Astrocyte of the cerebellum (primary cell): ENCODE measurements around the gene PEX12.

Source experiments
- DNase-seq: peaks from one replicate; pipeline ENCODE4 v3.0.0-alpha.2; 2011; ENCODE audit warnings: low read depth
- H3K4me3 ChIP-seq: 2 replicates; pipeline ENCODE4 v1.5.1; 2011; ENCODE audit warnings: mild to moderate bottlenecking, low read depth, low read length, moderate library complexity
- CTCF ChIP-seq: IDR thresholded peaks from 2 replicates; pipeline ENCODE4 v1.5.1; 2012; ENCODE audit warnings: low read length, low read depth, moderate library complexity, mild to moderate bottlenecking; ENCODE audit errors: missing control alignments
- in situ Hi-C: cut with HindIII; loops from 2 replicates; pipeline ENCODE4 v1.10.0; 2017; ENCODE audit warnings: low sequenced_read_pairs

Gene PEX12

GRCh38 chr17:35597604-35598003 lies 19.2 kb upstream of the PEX12 start:
- no peak for DNase-seq
- no peak overlapping the region for H3K4me3 ChIP-seq
- no peak for TF ChIP-seq CTCF
- in situ Hi-C loops: loop anchor here (25.0 kb wide), 1 partner anchor 610 kb away; the partner anchor contains the start of gene LIG3

GRCh38 chr17:35596530-35597233 lies 18.3 kb upstream of the PEX12 start:
- no peak for TF ChIP-seq CTCF
- in situ Hi-C loops: loop anchor here (25.0 kb wide), 1 partner anchor 609 kb away; the partner anchor contains the start of gene LIG3

DNA sequence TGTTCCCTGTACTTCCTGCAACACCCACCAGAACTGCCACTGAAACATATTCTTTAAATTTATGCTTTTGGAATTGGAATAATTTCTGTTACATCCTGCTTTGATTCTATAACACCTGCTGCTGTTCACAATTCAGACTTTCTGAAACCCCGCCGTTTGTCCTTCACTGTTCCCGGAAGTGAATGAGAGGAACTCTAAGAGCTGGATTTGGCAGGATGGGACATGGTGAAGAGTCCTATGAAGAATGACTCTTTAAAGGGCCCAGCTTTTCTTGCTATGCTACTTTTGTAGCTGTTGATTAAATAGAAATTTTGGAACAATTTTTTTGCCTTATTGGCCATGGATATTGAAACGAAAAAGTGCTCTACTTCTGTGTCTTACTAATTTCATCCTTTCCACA lies 17.7 kb upstream of the PEX12 start:
- no peak for DNase-seq
- no peak for TF ChIP-seq CTCF
- no peak overlapping the region for H3K4me3 ChIP-seq
- in situ Hi-C loops: loop anchor here (25.0 kb wide), 1 partner anchor 609 kb away; the partner anchor contains the start of gene LIG3

More at GRCh38 chr17:35596530-35597233, 18.3 kb upstream of the PEX12 start:
- H3K4me3 ChIP-seq: no peak overlapping the region
- no peak for DNase-seq

- no peak for TF ChIP-seq CTCF
- in situ Hi-C loops: loop anchor here (25.0 kb wide), 1 partner anchor 601 kb away; the partner anchor contains the start of gene LIG3
- peak; percentile 47 for DNase-seq
- peak overlapping the region; percentile 89 for H3K4me3 ChIP-seq
Observed at GRCh38 chr17:35588196-35588920, 10.0 kb upstream of the PEX12 start.

GRCh38 chr17:35587074-35587961 lies 8.9 kb upstream of the PEX12 start, which contains the start of gene AP2B1:
TSS of gene AP2B1 (plus strand) at chr17:35587322. CDS start at chr17:35594031, 6,709 bp downstream.
- DNase-seq: peak; percentile 93
- peak within 1 kb of the TSS; percentile 89 for H3K4me3 ChIP-seq
- no peak for TF ChIP-seq CTCF
- in situ Hi-C loops: loop anchor here (25.0 kb wide), 1 partner anchor 600 kb away; the partner anchor contains the start of gene LIG3

DNA sequence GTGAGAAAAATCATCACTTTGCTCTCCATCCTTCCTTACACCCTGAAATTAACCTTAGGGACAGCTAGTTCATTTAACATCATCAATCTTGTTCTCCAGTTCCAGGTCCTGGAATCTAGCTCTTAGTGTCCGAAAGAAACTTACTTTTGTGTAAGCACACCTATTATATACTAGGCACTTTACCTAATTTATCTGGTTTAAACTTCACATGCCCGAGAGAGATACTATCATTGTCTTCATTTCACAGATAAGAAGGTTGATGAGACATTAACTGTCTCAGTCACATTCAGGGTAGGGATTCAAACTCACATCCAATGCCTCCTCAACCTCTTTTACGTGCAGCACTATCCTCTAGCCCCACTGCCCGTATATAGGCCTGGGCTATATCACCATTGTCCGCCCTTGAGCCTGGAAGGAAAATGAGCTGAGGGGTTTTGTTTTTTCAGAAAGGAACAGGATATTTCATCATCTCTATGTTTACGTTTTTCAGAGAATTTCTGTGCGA lies 8.2 kb upstream of the PEX12 start:
- peak overlapping the region; percentile 89 for H3K4me3 ChIP-seq
- DNase-seq: no peak
- no peak for TF ChIP-seq CTCF
- in situ Hi-C loops: loop anchor here (25.0 kb wide), 1 partner anchor 599 kb away; the partner anchor contains the start of gene LIG3
